Measurements from ENCODE around the gene PATZ1. TPM values are rescaled to one million over a fixed set of nuclear protein-coding genes. Genes with fewer than 3 reads are reported as not detected.

PATZ1 gene
- polyA plus RNA-seq, 1 experiment = 9.9 TPM

- H3K9me3 ChIP-seq (ENCODE audit: control insufficient read depth, insufficient read depth, low read length) = no peaks in the 10 kb centered on the region; the same call in 1 of the 2 replicates
- ChIA-PET POLR2A (no interaction called here), CTCF (interaction anchor here (1.3 kb wide), 1 partner anchor 31 kb away, joined by 4 read pairs; no protein-coding TSS in a partner anchor)
- DNase-seq (ENCODE audit: low read depth, low spot score) = no peak
- no peaks in the 10 kb centered on the region for H3K27me3 ChIP-seq (ENCODE audit: control insufficient read depth, insufficient read depth, low read length)
- TF ChIP-seq CTCF (IDR thresholded peaks at IDR 0.05; ENCODE audit: low read depth, low read length) = no peak
- H3K4me3 ChIP-seq (ENCODE audit: low read depth, low read length) = peak overlapping the region; percentile 50
- H3K27ac ChIP-seq (ENCODE audit: low read depth, low read length) = no peak overlapping the region
Observed at GRCh38 chr22:31344256-31344577, 1.9 kb downstream of the PATZ1 start.

- no peak for DNase-seq (ENCODE audit: low read depth, low spot score)
- H3K27me3 ChIP-seq (ENCODE audit: control insufficient read depth, insufficient read depth, low read length) = no peaks in the 10 kb centered on the region
- no peaks in the 10 kb centered on the region; the same call in 1 of the 2 replicates for H3K9me3 ChIP-seq (ENCODE audit: control insufficient read depth, insufficient read depth, low read length)
- CTCF ChIA-PET = interaction anchor here (1.3 kb wide), 1 partner anchor 30 kb away, joined by 4 read pairs; no protein-coding TSS in a partner anchor
- POLR2A ChIA-PET = interaction anchor here (0.6 kb wide), 1 partner anchor 68 kb away, joined by 3 read pairs; no protein-coding TSS in a partner anchor
- peak overlapping the region; percentile 50 for H3K4me3 ChIP-seq (ENCODE audit: low read depth, low read length)
- TF ChIP-seq CTCF (IDR thresholded peaks at IDR 0.05; ENCODE audit: low read depth, low read length) = no peak
- no peak overlapping the region for H3K27ac ChIP-seq (ENCODE audit: low read depth, low read length)
Observed at GRCh38 chr22:31343235-31344191, 2.6 kb downstream of the PATZ1 start.

- no peak for DNase-seq (ENCODE audit: low read depth, low spot score)
- Histone ChIP-seq H3K9me3 (ENCODE audit: control insufficient read depth, insufficient read depth, low read length) (no peaks in the 10 kb centered on the region; the same call in 1 of the 2 replicates), H3K27ac (ENCODE audit: low read depth, low read length) (no peak overlapping the region), H3K4me3 (ENCODE audit: low read depth, low read length) (peak overlapping the region; percentile 7), H3K27me3 (ENCODE audit: control insufficient read depth, insufficient read depth, low read length) (no peaks in the 10 kb centered on the region)
- no peak for TF ChIP-seq CTCF (IDR thresholded peaks at IDR 0.05; ENCODE audit: low read depth, low read length)
- ChIA-PET POLR2A (no interaction called here), CTCF (interaction anchor here (0.5 to 1.3 kb wide), 2 partner anchors 29 to 49 kb away, joined by 3 to 4 read pairs; no protein-coding TSS in a partner anchor)
Observed at GRCh38 chr22:31342389-31343140, 3.6 kb downstream of the PATZ1 start.

- no peak for DNase-seq (ENCODE audit: low read depth, low spot score)
- no peak for TF ChIP-seq CTCF (IDR thresholded peaks at IDR 0.05; ENCODE audit: low read depth, low read length)
- H3K9me3 ChIP-seq (ENCODE audit: control insufficient read depth, insufficient read depth, low read length) = no peaks in the 10 kb centered on the region; the same call in 1 of the 2 replicates
- H3K27me3 ChIP-seq (ENCODE audit: control insufficient read depth, insufficient read depth, low read length) = no peaks in the 10 kb centered on the region
- H3K4me3 ChIP-seq (ENCODE audit: low read depth, low read length) = no peak overlapping the region
- ChIA-PET CTCF (interaction anchor here (1.1 kb wide), 1 partner anchor 69 kb away, joined by 3 read pairs; no protein-coding TSS in a partner anchor), POLR2A (no interaction called here)
- no peak overlapping the region for H3K27ac ChIP-seq (ENCODE audit: low read depth, low read length)
Observed at GRCh38 chr22:31341386-31342088, 4.6 kb downstream of the PATZ1 start.
